Activated T-helper 2 cell treated with anti-CD3 and anti-CD28 coated beads, Interferon-gamma antibody, Interleukin-2, Interleukin-4, amounts not matched to agents 10 μg/mL and 5 μg/mL and 100 μg/mL, durations not matched to agents 14 hours and 24 hours and 36 hours (primary cell): ENCODE results near the gene CSK. TPM values are rescaled to one million over a fixed set of nuclear protein-coding genes. Genes with fewer than 3 reads are reported as not detected.

Source experiments
- DNase-seq: peaks from one replicate; pipeline ENCODE4 v3.0.0; 2021; ENCODE audit warnings: low spot score
- H3K27ac Mint-ChIP-seq: one replicate; pipeline ENCODE4 v1.8.0; 2021; ENCODE audit warnings: mixed read lengths
- H3K27me3 Mint-ChIP-seq: one replicate; pipeline ENCODE4 v1.8.0; 2021; ENCODE audit warnings: low read depth, mixed read lengths
- H3K36me3 Mint-ChIP-seq: one replicate; pipeline ENCODE4 v1.8.0; 2021; ENCODE audit warnings: low read depth, mixed read lengths
- H3K4me1 Mint-ChIP-seq: one replicate; pipeline ENCODE4 v1.8.0; 2021; ENCODE audit warnings: low read depth, mixed read lengths
- H3K4me3 Mint-ChIP-seq: one replicate; pipeline ENCODE4 v1.8.0; 2021; ENCODE audit warnings: low read depth, mild to moderate bottlenecking, moderate library complexity, mixed read lengths
- H3K9me3 Mint-ChIP-seq: one replicate; pipeline ENCODE4 v1.8.0; 2021; ENCODE audit warnings: mixed read lengths
- intact Hi-C: fragments of 100-400 bp; cut with micrococcal nuclease; formaldehyde crosslinking; loops from one replicate; pipeline ENCODE4 v1.15.1; 2023
- total RNA-seq: library from RNA; stranded (reverse); gene quantifications from 2 replicates; pipeline ENCODE4 v1.2.3, GENCODE V29; 2022

CSK gene
- total RNA-seq, 1 donor from 2014 or later = 266 TPM

DNA sequence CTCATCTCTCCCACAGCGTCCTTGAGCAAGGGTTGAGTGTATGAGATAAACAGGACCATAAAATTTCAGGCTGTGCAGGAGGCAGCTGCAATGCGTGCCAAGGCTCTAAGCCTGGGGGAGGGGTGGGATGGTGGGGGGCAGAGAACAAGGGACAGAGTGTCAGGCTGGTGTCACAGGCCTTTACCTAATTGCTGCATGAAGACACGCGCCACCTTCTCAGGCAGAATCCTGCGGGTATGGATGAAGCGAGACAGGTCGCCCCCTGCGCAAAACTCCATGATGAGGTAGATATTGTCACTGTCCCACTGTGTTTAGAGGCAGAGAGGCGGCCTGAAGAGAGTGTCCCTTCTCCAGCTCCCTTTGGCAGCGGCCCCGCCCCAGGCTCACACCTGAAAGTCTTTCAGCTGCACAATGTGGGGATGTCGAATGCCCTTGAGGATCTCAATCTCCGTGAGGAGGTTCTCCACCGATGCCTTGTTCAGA is 60.1 kb downstream of the CSK start:
- DNase-seq = no peak
- intact Hi-C loops = loop anchor here (2.0 to 5.0 kb wide), 2 partner anchors 71 to 95 kb away; partner anchors contain the start of gene COX5A
- H3K27ac Mint-ChIP-seq = peak overlapping the region; percentile 26
- peaks cover 38% of the 10 kb centered on the region for H3K4me1 Mint-ChIP-seq
- peak overlapping the region; percentile 89 for H3K4me3 Mint-ChIP-seq
- H3K27me3 Mint-ChIP-seq = no peaks in the 10 kb centered on the region
- no peaks in the 10 kb centered on the region for H3K9me3 Mint-ChIP-seq
- H3K36me3 Mint-ChIP-seq = peaks cover 31% of the 10 kb centered on the region

DNA sequence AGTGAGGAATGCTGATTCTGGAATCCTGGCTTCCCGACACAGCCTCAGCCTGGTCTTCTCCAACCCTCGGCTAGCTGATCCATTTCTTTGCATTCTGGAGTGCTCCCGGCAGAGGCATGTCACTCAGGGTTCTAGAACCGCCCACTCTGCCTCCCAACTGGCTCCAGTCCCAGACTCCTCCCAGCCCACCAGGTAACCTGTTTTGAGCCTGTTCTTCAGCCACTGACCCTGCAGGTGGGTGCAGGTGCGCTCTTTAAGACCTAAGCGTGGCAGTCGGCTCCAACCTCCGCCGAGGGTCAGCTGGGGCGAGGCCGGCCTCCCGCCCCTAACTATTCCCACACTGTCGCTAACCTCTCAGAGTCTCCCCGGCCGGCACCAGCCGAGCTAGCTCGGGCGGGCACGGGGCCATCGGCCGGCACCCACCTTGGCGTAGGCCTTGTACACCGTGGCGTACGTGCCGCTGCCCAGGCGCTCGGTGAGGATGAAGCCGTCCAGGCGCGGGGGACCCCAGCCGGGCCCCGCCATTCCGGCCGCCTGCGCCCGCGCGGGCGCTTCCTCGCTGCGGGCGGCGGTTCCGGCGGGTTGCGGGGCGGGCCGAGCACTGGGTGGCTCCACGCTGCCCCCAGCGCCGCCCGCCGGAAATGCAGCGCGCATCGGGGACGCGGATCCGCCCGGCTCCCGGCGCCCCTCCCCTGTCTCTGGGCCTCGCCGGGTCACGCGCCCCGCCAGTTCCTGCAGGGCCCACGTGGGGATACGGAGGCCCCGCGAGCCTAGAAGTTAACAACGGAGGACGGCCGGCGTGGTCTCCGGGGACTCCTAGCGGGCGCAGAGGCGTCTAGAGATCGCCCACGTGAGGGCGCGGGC is 60.9 kb downstream of the CSK start, which contains the start of gene ULK3:
Gene ULK3, minus strand, starts transcription at position 576 of the 864 bp plus-strand sequence. Its CDS starts 51 bp downstream, at position 525.
- H3K9me3 Mint-ChIP-seq = no peaks in the 10 kb centered on the region
- H3K4me3 Mint-ChIP-seq = peak within 1 kb of the TSS; percentile 89
- peaks cover 38% of the 10 kb centered on the region for H3K4me1 Mint-ChIP-seq
- H3K27me3 Mint-ChIP-seq = no peaks in the 10 kb centered on the region
- H3K27ac Mint-ChIP-seq = peak within 1 kb of the TSS; percentile 92
- peak; percentile 91 for DNase-seq
- intact Hi-C loops = loop anchor here (2.0 to 5.0 kb wide), 2 partner anchors 72 to 94 kb away; partner anchors contain the start of gene COX5A
- H3K36me3 Mint-ChIP-seq = peaks cover 38% of the 10 kb centered on the region

DNA sequence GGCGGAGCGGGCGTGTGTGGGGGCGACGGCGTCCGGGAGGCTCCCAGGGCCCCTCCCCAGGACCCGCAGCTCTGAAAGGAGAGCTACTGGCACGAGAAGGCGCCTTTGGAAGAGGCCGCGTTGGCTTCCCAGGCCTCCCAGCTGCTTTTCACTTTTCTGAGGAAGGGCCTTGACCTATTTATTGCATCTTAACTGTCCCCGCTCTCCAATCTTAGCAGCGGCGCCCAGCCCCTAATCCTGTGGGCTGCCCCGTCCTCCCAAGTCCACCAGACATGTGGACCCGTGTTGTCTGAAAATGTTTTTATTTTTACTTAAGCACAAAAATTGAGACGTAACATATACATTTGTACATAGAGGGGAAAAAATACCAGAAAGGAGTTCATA is 61.6 kb downstream of the CSK start:
- Mint-ChIP-seq H3K4me3 (peak overlapping the region; percentile 81), H3K27me3 (no peaks in the 10 kb centered on the region), H3K4me1 (peaks cover 38% of the 10 kb centered on the region), H3K9me3 (no peaks in the 10 kb centered on the region), H3K27ac (peak overlapping the region; percentile 92), H3K36me3 (peaks cover 43% of the 10 kb centered on the region)
- intact Hi-C loops = loop anchor here (2.0 to 5.0 kb wide), 2 partner anchors 73 to 94 kb away; partner anchors contain the start of gene COX5A
- DNase-seq = no peak

DNA sequence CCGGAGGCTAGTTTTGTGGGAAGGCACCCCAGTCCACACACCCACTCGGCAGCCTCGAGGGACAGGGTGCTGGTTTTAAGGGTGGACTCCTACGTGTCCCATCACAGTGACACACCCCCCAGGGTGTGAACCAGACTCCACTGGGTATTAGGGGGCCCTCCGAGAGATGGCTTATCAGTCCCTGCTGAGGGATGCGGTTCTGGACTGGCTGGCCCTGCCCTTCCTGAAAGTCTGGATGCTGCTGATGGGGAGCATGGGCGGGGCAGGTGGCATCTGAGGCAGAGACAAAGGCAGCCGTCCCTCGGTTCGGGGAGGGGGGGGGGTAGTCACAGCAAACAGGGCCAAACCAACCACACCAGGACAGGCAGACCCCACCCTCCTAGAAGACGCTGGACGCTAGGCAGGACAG is 62.0 kb downstream of the CSK start:
- Mint-ChIP-seq H3K36me3 (peaks cover 48% of the 10 kb centered on the region), H3K27ac (peak overlapping the region; percentile 92), H3K4me1 (peaks cover 38% of the 10 kb centered on the region), H3K4me3 (peak overlapping the region; percentile 81), H3K9me3 (no peaks in the 10 kb centered on the region), H3K27me3 (no peaks in the 10 kb centered on the region)
- intact Hi-C loops = loop anchor here (2.0 to 5.0 kb wide), 6 partner anchors 55 to 107 kb away; partner anchors contain the start of gene COX5A
- no peak for DNase-seq

DNA sequence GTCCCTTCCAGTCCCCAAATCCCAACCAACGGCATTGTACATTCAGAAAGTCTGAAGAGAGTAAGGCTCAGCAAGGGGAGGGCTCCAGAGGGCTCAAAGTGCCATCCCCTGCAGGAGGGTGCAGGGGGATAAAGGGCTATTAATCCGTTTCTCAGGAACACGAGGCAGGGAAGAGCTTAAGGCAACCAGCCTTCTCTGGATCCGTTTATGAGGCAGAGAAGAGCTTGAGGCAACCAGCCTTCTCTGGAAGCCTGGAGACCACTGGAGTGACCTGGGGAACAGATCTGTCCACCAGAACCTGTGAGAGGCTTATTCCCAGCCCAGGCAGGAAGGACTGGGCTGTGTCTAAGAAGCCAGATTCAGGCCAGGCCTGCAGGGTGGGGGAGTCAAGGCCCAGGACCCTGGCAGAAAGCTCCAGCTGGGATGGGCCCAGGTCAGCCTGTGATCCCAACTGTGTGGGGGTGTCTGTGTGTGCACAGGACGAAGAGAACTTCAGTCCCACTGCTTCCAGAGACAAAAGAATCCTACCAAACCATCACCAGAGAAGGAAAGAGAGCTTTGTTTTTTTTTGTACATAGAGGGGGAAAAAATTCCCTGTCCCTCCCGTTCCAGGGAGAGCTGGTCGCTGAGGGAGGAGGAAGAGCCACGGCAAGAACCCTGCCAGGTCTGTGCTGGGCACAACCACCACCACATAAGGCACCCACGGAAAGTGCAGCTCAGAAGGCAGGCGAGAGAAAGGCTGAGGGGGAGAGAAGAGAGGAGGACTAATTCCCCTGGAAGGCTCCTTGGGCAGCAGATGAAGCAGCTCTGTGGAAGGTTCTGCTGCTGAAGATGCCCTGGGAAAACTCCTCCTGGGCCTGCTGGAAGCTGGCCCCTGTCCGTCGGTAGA is 62.7 kb downstream of the CSK start:
- intact Hi-C loops = loop anchor here (1.0 to 5.0 kb wide), 7 partner anchors 29 to 106 kb away; partner anchors contain the start of genes COX5A and SCAMP2
- Mint-ChIP-seq H3K27ac (peak overlapping the region; percentile 92), H3K27me3 (no peaks in the 10 kb centered on the region), H3K4me1 (peaks cover 38% of the 10 kb centered on the region), H3K36me3 (peaks cover 50% of the 10 kb centered on the region), H3K4me3 (peak overlapping the region; percentile 18), H3K9me3 (no peaks in the 10 kb centered on the region)
- no peak for DNase-seq

DNA sequence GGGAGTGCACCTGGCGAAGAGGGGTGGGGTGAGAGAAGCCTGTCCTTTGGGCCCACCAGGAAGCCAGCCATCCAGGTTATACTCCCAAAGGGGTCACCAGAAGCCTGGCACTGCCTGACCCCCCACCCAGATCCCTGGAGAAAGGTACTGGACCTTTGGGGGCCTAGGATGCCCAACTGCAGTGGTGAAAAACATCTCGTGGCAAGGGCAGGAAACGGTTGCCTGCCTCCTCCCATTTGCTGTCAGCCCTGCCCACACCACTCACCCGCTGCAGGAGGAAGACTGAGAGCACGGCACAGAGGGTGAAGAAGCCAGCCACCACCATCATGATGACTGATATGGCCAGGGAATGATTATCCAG is 63.3 kb downstream of the CSK start:
- intact Hi-C loops = loop anchor here (1.0 to 2.0 kb wide), 6 partner anchors 28 to 106 kb away; partner anchors contain the start of gene SCAMP2

DNA sequence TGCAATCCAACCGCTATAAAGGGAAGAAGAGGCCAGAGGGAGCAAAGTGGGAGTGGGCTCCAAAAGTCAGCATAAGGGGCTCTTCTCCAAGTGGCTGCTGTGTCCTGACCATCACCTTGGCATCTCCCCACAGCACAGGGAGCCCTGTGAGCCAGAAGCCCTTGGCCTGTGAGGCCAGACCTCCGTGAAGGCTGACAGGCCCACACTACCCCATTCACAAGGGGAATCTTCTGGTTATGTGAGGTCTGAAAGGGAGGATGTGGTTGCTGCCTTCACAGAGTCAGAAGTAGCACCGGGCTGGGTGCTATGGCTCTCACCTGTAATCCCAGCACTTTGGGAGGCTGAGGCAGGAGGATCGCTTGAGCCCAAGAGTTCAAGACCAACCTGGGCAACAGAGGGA is 63.7 kb downstream of the CSK start:
- DNase-seq = no peak
- Mint-ChIP-seq H3K27ac (peak overlapping the region; percentile 92), H3K9me3 (no peaks in the 10 kb centered on the region), H3K4me1 (peaks cover 38% of the 10 kb centered on the region), H3K4me3 (peak overlapping the region; percentile 18), H3K36me3 (peaks cover 51% of the 10 kb centered on the region), H3K27me3 (no peaks in the 10 kb centered on the region)
- intact Hi-C loops = loop anchor here (1.0 to 2.0 kb wide), 6 partner anchors 28 to 105 kb away; partner anchors contain the start of gene SCAMP2

More for the DNA sequence above, 63.3 kb downstream of the CSK start:
- peaks cover 38% of the 10 kb centered on the region for H3K4me1 Mint-ChIP-seq
- H3K4me3 Mint-ChIP-seq = peak overlapping the region; percentile 18
- peak overlapping the region; percentile 92 for H3K27ac Mint-ChIP-seq
- H3K36me3 Mint-ChIP-seq = peaks cover 51% of the 10 kb centered on the region
- no peaks in the 10 kb centered on the region for H3K27me3 Mint-ChIP-seq
- H3K9me3 Mint-ChIP-seq = no peaks in the 10 kb centered on the region
- DNase-seq = peak; percentile 60

DNA sequence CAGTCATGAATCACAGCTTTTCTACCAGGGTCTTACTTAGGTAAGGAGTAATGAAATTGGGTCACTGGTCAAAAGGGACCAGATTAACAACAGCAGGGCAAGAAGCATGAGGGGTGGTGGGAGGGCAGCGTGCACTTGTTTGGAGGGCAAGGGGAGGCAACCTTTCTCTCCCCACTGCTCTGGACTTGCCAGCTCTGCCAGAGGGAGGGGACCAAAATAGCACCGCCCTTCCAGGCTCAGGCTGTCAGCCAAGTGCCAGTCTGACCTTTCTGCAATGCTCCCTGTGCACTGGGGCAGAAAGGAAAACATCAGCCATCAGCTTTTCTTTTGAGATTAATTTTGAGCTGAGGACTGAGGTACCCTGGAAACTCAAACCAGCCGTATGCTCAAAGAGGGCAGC is 65.6 kb downstream of the CSK start:
- peaks cover 54% of the 10 kb centered on the region for H3K36me3 Mint-ChIP-seq
- H3K27ac Mint-ChIP-seq = no peak overlapping the region
- no peak for DNase-seq
- intact Hi-C loops = no loop called here
- H3K9me3 Mint-ChIP-seq = no peaks in the 10 kb centered on the region
- peaks cover 24% of the 10 kb centered on the region for H3K4me1 Mint-ChIP-seq
- H3K4me3 Mint-ChIP-seq = no peak overlapping the region
- no peaks in the 10 kb centered on the region for H3K27me3 Mint-ChIP-seq

DNA sequence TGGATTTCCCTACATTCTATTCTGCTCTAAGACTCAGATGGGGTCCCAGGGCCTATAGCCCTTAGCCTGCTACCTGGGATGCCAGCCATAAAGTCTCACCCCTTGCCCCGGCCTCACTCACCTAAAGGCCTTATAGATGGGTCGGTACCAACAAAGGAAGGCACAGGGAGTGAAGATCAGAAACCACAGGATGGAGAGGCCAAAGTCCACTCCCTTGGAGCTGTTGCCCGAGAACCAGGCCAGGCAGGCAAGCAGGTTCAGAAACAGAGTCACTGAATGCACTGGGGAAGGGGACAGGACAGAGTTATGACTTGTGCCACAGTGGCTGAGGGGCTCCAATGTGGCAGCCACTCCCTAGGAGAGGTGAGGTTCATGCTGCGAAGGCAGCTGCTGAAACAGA is 68.5 kb downstream of the CSK start:
- intact Hi-C loops = no loop called here
- DNase-seq = no peak
- no peaks in the 10 kb centered on the region for H3K27me3 Mint-ChIP-seq
- H3K4me3 Mint-ChIP-seq = no peak overlapping the region
- H3K9me3 Mint-ChIP-seq = no peaks in the 10 kb centered on the region
- peaks cover 9% of the 10 kb centered on the region for H3K4me1 Mint-ChIP-seq
- H3K36me3 Mint-ChIP-seq = peaks cover 55% of the 10 kb centered on the region
- no peak overlapping the region for H3K27ac Mint-ChIP-seq

DNA sequence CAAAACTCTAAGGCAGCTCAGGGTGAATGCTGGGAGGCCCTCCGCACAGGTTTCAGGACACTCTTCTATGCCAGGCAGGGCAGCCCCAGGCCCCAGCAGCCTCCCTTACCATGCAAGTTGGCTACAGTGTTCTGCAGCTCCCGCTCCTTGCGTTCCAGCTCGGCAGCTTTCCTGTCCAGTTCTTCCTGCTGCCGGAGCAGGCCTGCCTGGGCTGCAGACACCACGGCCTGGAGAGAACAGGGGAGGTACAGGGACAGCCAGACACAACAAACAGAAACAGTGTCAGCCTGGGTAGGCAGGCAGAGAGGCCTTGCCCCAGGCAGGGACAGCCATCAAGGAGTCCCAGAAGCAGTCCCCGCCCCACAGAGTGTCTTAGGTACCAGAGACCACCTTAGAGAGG is 70.1 kb downstream of the CSK start:
- Mint-ChIP-seq H3K27ac (no peak overlapping the region), H3K9me3 (no peaks in the 10 kb centered on the region), H3K4me1 (peaks cover 7% of the 10 kb centered on the region), H3K36me3 (peaks cover 47% of the 10 kb centered on the region), H3K27me3 (no peaks in the 10 kb centered on the region), H3K4me3 (no peak overlapping the region)
- no peak for DNase-seq
- intact Hi-C loops = no loop called here
